Rectal smooth muscle tissue (tissue), 1 donor: ENCODE measurements around the gene ADAM22.

Source experiments
- H3K27ac ChIP-seq: one replicate; pipeline ENCODE4 v1.7.0; 2013; ENCODE audit warnings: low read depth, low read length, inconsistent platforms
- H3K27me3 ChIP-seq: one replicate; pipeline ENCODE4 v1.7.0; 2013; ENCODE audit warnings: low read length; ENCODE audit not compliant: control insufficient read depth, insufficient read depth
- H3K36me3 ChIP-seq: one replicate; pipeline ENCODE4 v1.7.0; 2013; ENCODE audit warnings: low read length; ENCODE audit not compliant: control insufficient read depth, insufficient read depth
- H3K4me1 ChIP-seq: one replicate; pipeline ENCODE4 v1.7.0; 2013; ENCODE audit warnings: low read length; ENCODE audit not compliant: control insufficient read depth, insufficient read depth
- H3K4me3 ChIP-seq: one replicate; pipeline ENCODE4 v1.7.0; 2013; ENCODE audit warnings: low read length
- H3K9ac ChIP-seq: one replicate; pipeline ENCODE4 v1.7.0; 2013; ENCODE audit warnings: low read length

ADAM22 gene

GRCh38 chr7:88015309-88015708 is 81.3 kb downstream of the ADAM22 start:
- H3K4me3 ChIP-seq = no peak overlapping the region
- no peak overlapping the region for H3K9ac ChIP-seq
- H3K36me3 ChIP-seq = no peaks in the 10 kb centered on the region
- no peaks in the 10 kb centered on the region for H3K4me1 ChIP-seq
- H3K27ac ChIP-seq = no peak overlapping the region
- H3K27me3 ChIP-seq = no peaks in the 10 kb centered on the region

GRCh38 chr7:88018501-88018900 is 84.5 kb downstream of the ADAM22 start:
- Histone ChIP-seq H3K9ac (no peak overlapping the region), H3K4me3 (no peak overlapping the region), H3K27ac (no peak overlapping the region), H3K27me3 (no peaks in the 10 kb centered on the region), H3K36me3 (no peaks in the 10 kb centered on the region), H3K4me1 (no peaks in the 10 kb centered on the region)

GRCh38 chr7:88020953-88021665 is 87.1 kb downstream of the ADAM22 start:
- Histone ChIP-seq H3K9ac (no peak overlapping the region), H3K4me3 (no peak overlapping the region), H3K27ac (no peak overlapping the region), H3K27me3 (no peaks in the 10 kb centered on the region), H3K4me1 (no peaks in the 10 kb centered on the region), H3K36me3 (no peaks in the 10 kb centered on the region)

- H3K9ac ChIP-seq = no peak overlapping the region
- no peak overlapping the region for H3K27ac ChIP-seq
These were observed 93.7 kb downstream of the ADAM22 start for GRCh38 chr7:88027724-88028123.

GRCh38 chr7:88034083-88034695 is 100.1 kb downstream of the ADAM22 start:
- Histone ChIP-seq H3K27ac (no peak overlapping the region), H3K9ac (no peak overlapping the region), H3K27me3 (no peaks in the 10 kb centered on the region), H3K4me1 (no peaks in the 10 kb centered on the region), H3K36me3 (no peaks in the 10 kb centered on the region), H3K4me3 (no peak overlapping the region)

More at GRCh38 chr7:88027724-88028123, 93.7 kb downstream of the ADAM22 start:
- H3K4me1 ChIP-seq = no peaks in the 10 kb centered on the region
- no peaks in the 10 kb centered on the region for H3K27me3 ChIP-seq
- no peaks in the 10 kb centered on the region for H3K36me3 ChIP-seq
- no peak overlapping the region for H3K4me3 ChIP-seq

- H3K36me3 ChIP-seq = no peaks in the 10 kb centered on the region
- no peaks in the 10 kb centered on the region for H3K4me1 ChIP-seq
- no peak overlapping the region for H3K9ac ChIP-seq
- no peak overlapping the region for H3K27ac ChIP-seq
- no peak overlapping the region for H3K4me3 ChIP-seq
- H3K27me3 ChIP-seq = no peaks in the 10 kb centered on the region
These were observed 103.0 kb downstream of the ADAM22 start for GRCh38 chr7:88037050-88037449.

- Histone ChIP-seq H3K9ac (no peak overlapping the region), H3K4me3 (no peak overlapping the region), H3K36me3 (no peaks in the 10 kb centered on the region), H3K4me1 (no peaks in the 10 kb centered on the region), H3K27me3 (no peaks in the 10 kb centered on the region), H3K27ac (no peak overlapping the region)
These were observed 106.6 kb downstream of the ADAM22 start for GRCh38 chr7:88040694-88041093.

- Histone ChIP-seq H3K36me3 (no peaks in the 10 kb centered on the region), H3K4me3 (no peak overlapping the region), H3K9ac (no peak overlapping the region), H3K27me3 (no peaks in the 10 kb centered on the region), H3K4me1 (no peaks in the 10 kb centered on the region), H3K27ac (no peak overlapping the region)
These were observed 107.5 kb downstream of the ADAM22 start for GRCh38 chr7:88041583-88041982.

- Histone ChIP-seq H3K27me3 (no peaks in the 10 kb centered on the region), H3K9ac (no peak overlapping the region), H3K4me1 (no peaks in the 10 kb centered on the region), H3K36me3 (no peaks in the 10 kb centered on the region), H3K4me3 (no peak overlapping the region), H3K27ac (no peak overlapping the region)
These were observed 108.1 kb downstream of the ADAM22 start for GRCh38 chr7:88042157-88042556.

- no peak overlapping the region for H3K4me3 ChIP-seq
- H3K27me3 ChIP-seq = no peaks in the 10 kb centered on the region
- no peaks in the 10 kb centered on the region for H3K36me3 ChIP-seq
- no peak overlapping the region for H3K9ac ChIP-seq
- H3K4me1 ChIP-seq = no peaks in the 10 kb centered on the region
- no peak overlapping the region for H3K27ac ChIP-seq
These were observed 108.8 kb downstream of the ADAM22 start for GRCh38 chr7:88042803-88043202.

- H3K27ac ChIP-seq = no peak overlapping the region
- H3K4me1 ChIP-seq = no peaks in the 10 kb centered on the region
- no peak overlapping the region for H3K9ac ChIP-seq
- no peaks in the 10 kb centered on the region for H3K27me3 ChIP-seq
- H3K36me3 ChIP-seq = no peaks in the 10 kb centered on the region
- no peak overlapping the region for H3K4me3 ChIP-seq
These were observed 110.0 kb downstream of the ADAM22 start for GRCh38 chr7:88044069-88044468.

GRCh38 chr7:88046839-88047573 is 113.0 kb downstream of the ADAM22 start:
- Histone ChIP-seq H3K4me1 (no peaks in the 10 kb centered on the region), H3K27me3 (no peaks in the 10 kb centered on the region), H3K9ac (no peak overlapping the region), H3K36me3 (no peaks in the 10 kb centered on the region), H3K27ac (no peak overlapping the region), H3K4me3 (no peak overlapping the region)
